MCF 10A (cell line): ENCODE results near the gene PPP2R2B. TPM values are rescaled to one million over a fixed set of nuclear protein-coding genes. Genes with fewer than 3 reads are reported as not detected.

Experiments used
- BruUV-seq: library from RNA; stranded (reverse); fragments of 400-500 nt; replicated peaks from 2 replicates; lab custom pipeline; 2021; lab: Mats Ljungman, UMichigan
- CTCF ChIA-PET: fragments of 300-600 bp; sonication (Branson Sonifier 250); formaldehyde crosslinking; extraction: SDS; loops from one replicate; lab custom pipeline; 2021; ENCODE audit warnings: antibody characterized with exemption, inconsistent platforms; lab: Yijun Ruan, JAX
- POLR2A ChIA-PET: fragments of 300-600, 350-650 bp; sonication (Branson Sonifier 250); formaldehyde crosslinking; extraction: SDS; loops from one replicate; lab custom pipeline; 2020; ENCODE audit warnings: antibody characterized with exemption, inconsistent platforms; lab: Yijun Ruan, JAX
- DNase-seq: peaks from one replicate; pipeline ENCODE4 v3.0.0-alpha.2; 2018; ENCODE audit not compliant: unreplicated experiment
- H3K27ac Mint-ChIP-seq: one replicate; pipeline ENCODE4 v1.8.0; 2022; ENCODE audit warnings: mild to moderate bottlenecking, low read depth, mixed read lengths; ENCODE audit not compliant: unreplicated experiment
- H3K27me3 Mint-ChIP-seq: one replicate; pipeline ENCODE4 v1.8.0; 2022; ENCODE audit warnings: mixed read lengths; ENCODE audit not compliant: insufficient read depth, unreplicated experiment
- H3K36me3 Mint-ChIP-seq: one replicate; pipeline ENCODE4 v1.8.0; 2022; ENCODE audit warnings: mild to moderate bottlenecking, moderate library complexity, mixed read lengths; ENCODE audit not compliant: insufficient read depth, unreplicated experiment
- H3K4me1 Mint-ChIP-seq: one replicate; pipeline ENCODE4 v1.8.0; 2022; ENCODE audit warnings: mixed read lengths; ENCODE audit not compliant: insufficient read depth, unreplicated experiment
- H3K4me3 Mint-ChIP-seq: one replicate; pipeline ENCODE4 v1.8.0; 2022; ENCODE audit warnings: mild to moderate bottlenecking, moderate library complexity, mixed read lengths; ENCODE audit not compliant: unreplicated experiment
- H3K9me3 Mint-ChIP-seq: one replicate; pipeline ENCODE4 v1.8.0; 2022; ENCODE audit warnings: mixed read lengths; ENCODE audit not compliant: unreplicated experiment
- intact Hi-C: fragments of 100-400 bp; cut with micrococcal nuclease; formaldehyde crosslinking; loops from 2 replicates; pipeline ENCODE4 v1.14.1; 2022
- total RNA-seq: library from RNA; stranded (reverse); gene quantifications from 2 replicates; pipeline ENCODE4 v1.2.3, GENCODE V29; 2022
- TF ChIP-seq, protein P1 (sequence below): fragments of 200-600 bp; IDR thresholded peaks from one replicate; pipeline ENCODE4 v1.8.0; 2022; ENCODE audit warnings: antibody characterized with exemption, mild to moderate bottlenecking; ENCODE audit not compliant: unreplicated experiment

PPP2R2B gene
- total RNA-seq, 1 experiment from 2014 or later, result 0.54 TPM

DNA sequence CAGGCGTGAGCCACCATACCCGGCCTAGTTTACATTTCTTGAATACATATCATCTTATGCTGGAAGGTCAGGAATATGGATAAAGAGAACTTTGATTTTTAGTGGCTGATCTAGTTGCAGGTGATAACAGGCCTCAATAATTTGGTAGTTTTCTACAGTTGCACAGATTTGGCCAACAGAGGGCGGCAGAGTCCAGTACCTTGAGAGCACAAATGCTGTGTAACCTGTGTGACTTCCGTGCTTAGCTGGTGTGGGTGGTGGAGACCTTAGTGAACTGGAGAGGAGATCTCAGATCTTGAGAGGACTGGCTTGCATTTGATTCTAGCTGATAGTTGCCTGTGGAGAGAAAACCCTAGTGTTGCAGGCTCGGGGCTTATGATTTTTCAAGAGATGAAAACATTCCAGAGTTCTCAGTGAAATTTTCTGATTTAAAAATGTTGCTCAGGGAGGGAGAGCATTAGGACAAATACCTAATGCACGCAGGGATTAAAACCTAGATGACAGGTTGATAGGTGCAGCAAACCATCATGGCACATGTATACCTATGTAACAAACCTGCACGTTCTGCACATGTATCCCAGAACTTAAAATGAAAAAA, 345.2 kb downstream of the PPP2R2B start:
- DNase-seq, result peak; percentile 90
- TF ChIP-seq, protein P1, sequence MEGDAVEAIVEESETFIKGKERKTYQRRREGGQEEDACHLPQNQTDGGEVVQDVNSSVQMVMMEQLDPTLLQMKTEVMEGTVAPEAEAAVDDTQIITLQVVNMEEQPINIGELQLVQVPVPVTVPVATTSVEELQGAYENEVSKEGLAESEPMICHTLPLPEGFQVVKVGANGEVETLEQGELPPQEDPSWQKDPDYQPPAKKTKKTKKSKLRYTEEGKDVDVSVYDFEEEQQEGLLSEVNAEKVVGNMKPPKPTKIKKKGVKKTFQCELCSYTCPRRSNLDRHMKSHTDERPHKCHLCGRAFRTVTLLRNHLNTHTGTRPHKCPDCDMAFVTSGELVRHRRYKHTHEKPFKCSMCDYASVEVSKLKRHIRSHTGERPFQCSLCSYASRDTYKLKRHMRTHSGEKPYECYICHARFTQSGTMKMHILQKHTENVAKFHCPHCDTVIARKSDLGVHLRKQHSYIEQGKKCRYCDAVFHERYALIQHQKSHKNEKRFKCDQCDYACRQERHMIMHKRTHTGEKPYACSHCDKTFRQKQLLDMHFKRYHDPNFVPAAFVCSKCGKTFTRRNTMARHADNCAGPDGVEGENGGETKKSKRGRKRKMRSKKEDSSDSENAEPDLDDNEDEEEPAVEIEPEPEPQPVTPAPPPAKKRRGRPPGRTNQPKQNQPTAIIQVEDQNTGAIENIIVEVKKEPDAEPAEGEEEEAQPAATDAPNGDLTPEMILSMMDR, result peak; percentile 96
- CTCF ChIA-PET, result interaction anchor here (0.6 to 7.9 kb wide), 78 partner anchors 9 to 1045 kb away, joined by 3 to 242 read pairs (median 4); partner anchors contain the start of genes GPR151 and STK32A
- BruUV-seq, result no TSS peak
- Mint-ChIP-seq H3K4me1 (peaks cover 8% of the 10 kb centered on the region), H3K36me3 (no peaks in the 10 kb centered on the region), H3K27ac (no peak overlapping the region), H3K9me3 (no peaks in the 10 kb centered on the region), H3K4me3 (no peak overlapping the region), H3K27me3 (no peaks in the 10 kb centered on the region)
- intact Hi-C loops, result loop anchor here (1.0 to 5.0 kb wide), 3 partner anchors 433 to 1044 kb away; no protein-coding TSS in a partner anchor
- POLR2A ChIA-PET, result interaction anchor here (0.8 kb wide), 1 partner anchor 656 kb away, joined by 6 read pairs; no protein-coding TSS in a partner anchor
